GM12878 (cell line): ENCODE results near the gene ST7. TPM values are rescaled to one million over a fixed set of nuclear protein-coding genes. Genes with fewer than 3 reads are reported as not detected.

ENCODE experiments used
- ATAC-seq: fragments of 200-7000 bp; cut with Tn5 transposase; 3 replicates; pipeline ENCODE4 v1.9.1; 2020; ENCODE audit warnings: mild to moderate bottlenecking, moderate library complexity
- BruUV-seq: library from RNA; stranded (reverse); fragments of 400-500 nt; replicated peaks from 2 replicates; lab custom pipeline; 2021; lab: Mats Ljungman, UMichigan
- CTCF ChIA-PET: fragments of 300-600 bp; sonication (Branson Sonifier 250); formaldehyde crosslinking; extraction: SDS; loops from one replicate; lab custom pipeline; 2021; ENCODE audit warnings: inconsistent platforms; lab: Yijun Ruan, JAX
- POLR2A ChIA-PET: fragments of 350-600 bp; formaldehyde crosslinking; extraction: SDS; loops from one replicate; lab custom pipeline; 2021; ENCODE audit warnings: inconsistent platforms; lab: Charles Lee
- RAD21 ChIA-PET: fragments of 300-600 bp; sonication (Branson Sonifier 250); formaldehyde crosslinking; loops from one replicate; lab custom pipeline; 2023; ENCODE audit warnings: antibody characterized with exemption; ENCODE audit not compliant: unreplicated experiment; lab: Charles Lee
- SMC1A ChIA-PET: fragments of 300-600 bp; sonication (Branson Sonifier 250); formaldehyde crosslinking; loops from one replicate; lab custom pipeline; 2023; ENCODE audit not compliant: unreplicated experiment, uncharacterized antibody; lab: Charles Lee
- DNase-seq: peaks from one replicate; pipeline ENCODE4 v3.0.0-alpha.2; 2011; ENCODE audit warnings: low read depth, low spot score
- FAIRE-seq: peaks from 3 replicates; lab custom pipeline; 2011; peaks lifted over from hg19 to GRCh38; lab: Jason Lieb, UNC
- H2AFZ ChIP-seq: 2 replicates; pipeline ENCODE4 v1.6.0; 2011; ENCODE audit warnings: low read depth, low read length, control low read depth; ENCODE audit not compliant: control insufficient read depth
- H3K27ac ChIP-seq: 2 replicates; pipeline ENCODE4 v1.5.1; 2011; ENCODE audit warnings: control low read depth; ENCODE audit not compliant: control insufficient read depth, insufficient read depth
- H3K27me3 ChIP-seq, 2 experiments: replicated peaks in 1 of 2; 2 replicates each; pipeline versions ENCODE4 v1.6.0 to v1.6.1; 2011; ENCODE audit warnings: low read length in 1 of 2; ENCODE audit not compliant: control insufficient read depth in 2 of 2, insufficient read depth in 2 of 2
- H3K36me3 ChIP-seq, 2 experiments: 2 replicates each; pipeline ENCODE4 v1.5.1; 2011; ENCODE audit warnings: low read length in 1 of 2; ENCODE audit not compliant: control insufficient read depth in 2 of 2, insufficient read depth in 2 of 2
- H3K4me1 ChIP-seq: 2 replicates; pipeline ENCODE4 v1.6.1; 2011; ENCODE audit warnings: mild to moderate bottlenecking, low read length, moderate library complexity, mixed read lengths; ENCODE audit not compliant: control insufficient read depth, insufficient read depth
- H3K4me2 ChIP-seq: 2 replicates; pipeline ENCODE4 v1.6.0; 2011; ENCODE audit warnings: control low read depth; ENCODE audit not compliant: control insufficient read depth, insufficient read depth
- H3K4me3 ChIP-seq: fragments of 200-600 bp; sonication (generic); 2 replicates; pipeline ENCODE4 v1.5.1; 2016
- H3K79me2 ChIP-seq: 2 replicates; pipeline ENCODE4 v1.6.0; 2011; ENCODE audit warnings: low read length; ENCODE audit not compliant: control insufficient read depth, insufficient read depth
- H3K9ac ChIP-seq: 2 replicates; pipeline ENCODE4 v1.8.0; 2011; ENCODE audit warnings: low read length, control low read depth, mixed read lengths; ENCODE audit not compliant: control insufficient read depth, insufficient read depth
- H3K9me3 ChIP-seq: replicated peaks from 3 replicates; pipeline ENCODE4 v1.5.1; 2011; ENCODE audit warnings: mild to moderate bottlenecking, low read length; ENCODE audit not compliant: control insufficient read depth, insufficient read depth
- H4K20me1 ChIP-seq: 2 replicates; pipeline ENCODE4 v1.6.0; 2011; ENCODE audit not compliant: control insufficient read depth, insufficient read depth
- IKZF1 ChIP-seq: fragments of 450-650 bp; conservative IDR thresholded peaks from 2 replicates; pipeline ENCODE4 v1.6.1; 2017; ENCODE audit warnings: antibody characterized with exemption, mild to moderate bottlenecking
- LARP7 ChIP-seq: fragments of 450-650 bp; IDR thresholded peaks from 2 replicates; pipeline ENCODE4 v1.6.1; 2017; ENCODE audit warnings: mild to moderate bottlenecking
- MYB ChIP-seq: fragments of 150-350 bp; IDR thresholded peaks from 2 replicates; pipeline ENCODE4 v1.6.1; 2014; ENCODE audit warnings: mild to moderate bottlenecking, low read depth, low read length, borderline replicate concordance
- RBBP5 ChIP-seq: fragments of 200-600 bp; sonication (generic); conservative IDR thresholded peaks from 2 replicates; pipeline ENCODE4 v1.6.1; 2016
- in situ Hi-C: fragments of 300-500 bp; cut with MboI; formaldehyde crosslinking; loops from 9 replicates; pipeline ENCODE4 v1.14.3; 2018; ENCODE audit warnings: mixed read lengths
- intact Hi-C: fragments of 100-400 bp; cut with micrococcal nuclease; formaldehyde crosslinking; loops from one replicate; pipeline ENCODE4 v1.14.2; 2022; ENCODE audit not compliant: unreplicated experiment
- polyA plus RNA-seq, 11 experiments: library from polyadenylated mRNA; depleted of rRNA in 4 of 11; unstranded in 6 of 11; stranded (reverse) in 5 of 11; fragments of >200 nt; fragmentation: Nextera tagmentation in 4 of 11; fragmentation: Illumina TruSeq in 1 of 11; extraction: Ambion mirVana in 4 of 11; extraction: Trizol in 1 of 11; gene quantifications; 1 replicate in 1 of 11; 2 replicates in 10 of 11; pipeline versions ENCODE4 v1.2.1 to v1.2.3, GENCODE V29; 2011 to 2016; ENCODE audit warnings: inconsistent platforms in 2 of 11, missing spikeins in 2 of 11, low read depth in 1 of 11
- total RNA-seq, 4 experiments: library from RNA; depleted of rRNA in 3 of 4; stranded (reverse); fragments of >200 nt in 3 of 4; fragmentation: Illumina TruSeq in 1 of 4; extraction: Trizol in 1 of 4; gene quantifications; 2 replicates each; pipeline versions ENCODE4 v1.2.1 to v1.2.3, GENCODE V29; 2013 to 2021
- TF ChIP-seq, protein P1 (sequence below): fragments of 450-650 bp; formaldehyde crosslinking; IDR thresholded peaks from 2 replicates; pipeline ENCODE4 v1.5.0; 2022; ENCODE audit warnings: mild to moderate bottlenecking, missing genetic modification characterization
- TF ChIP-seq, protein P2 (sequence below): fragments of 450-650 bp; IDR thresholded peaks from 2 replicates; pipeline ENCODE4 v1.6.1; 2018; ENCODE audit warnings: mild to moderate bottlenecking, low read depth, moderate library complexity; ENCODE audit not compliant: partially characterized antibody

ST7 gene
- total and polyA plus RNA-seq, 10 of the 15 experiments (the other 5 are each of a cell fraction or from before 2014, with no cell fraction given) = 27.7 to 76.4 (median 53.6) TPM

DNA sequence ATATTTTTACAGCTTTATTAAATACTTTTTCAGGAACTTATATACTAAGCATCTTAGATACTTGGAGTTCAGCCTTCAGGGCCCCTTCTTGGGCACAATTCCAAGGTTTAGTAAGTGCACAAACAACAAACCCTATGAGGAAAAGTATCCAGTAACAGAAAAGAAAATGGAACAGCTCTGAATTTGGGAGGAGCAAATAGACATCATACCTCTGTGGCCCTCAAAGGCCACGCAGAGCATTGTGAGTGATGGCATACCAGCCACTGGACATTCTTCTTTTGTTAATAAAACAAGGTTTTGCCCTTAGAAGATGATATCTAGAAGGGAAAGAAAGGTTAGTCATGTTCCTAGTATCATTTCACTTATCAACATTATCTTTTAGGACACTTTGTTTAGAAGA lies 46.0 kb downstream of the ST7 start (continued):
- no peak for TF ChIP-seq RBBP5
- TF ChIP-seq, all 136 proteins: peak for 0

DNA sequence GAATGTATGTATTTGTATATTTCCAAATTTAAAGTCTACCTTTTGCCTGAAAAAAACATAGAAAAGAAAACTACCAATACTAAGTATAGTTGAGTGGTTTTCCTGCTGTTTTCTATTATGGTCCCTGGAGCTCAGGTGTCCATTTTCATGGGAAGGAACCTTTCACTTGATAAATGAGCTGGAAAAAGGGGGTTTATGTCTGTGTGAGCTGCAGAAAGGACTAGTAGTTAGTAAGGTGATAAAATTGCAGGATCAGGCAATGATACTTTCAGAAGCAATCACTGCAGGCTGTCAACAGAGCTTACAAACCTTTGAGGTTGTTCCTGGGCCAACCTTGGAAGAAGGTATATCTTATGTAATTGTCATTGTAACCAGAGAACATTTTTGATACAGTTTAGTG lies 48.0 kb downstream of the ST7 start:
- no peak overlapping the region for H3K4me2 ChIP-seq
- BruUV-seq = no TSS peak
- ChIA-PET RAD21 (no interaction called here), CTCF (interaction anchor here (1.5 to 4.5 kb wide), 3 partner anchors 12 to 125 kb away, joined by 6 to 19 read pairs (median 16); no protein-coding TSS in a partner anchor), POLR2A (no interaction called here), SMC1A (interaction anchor here (0.5 to 5.7 kb wide), 4 partner anchors 9 to 121 kb away, joined by 3 to 54 read pairs (median 4); no protein-coding TSS in a partner anchor)
- TF ChIP-seq MYB (no peak), IKZF1 (no peak), LARP7 (no peak)
- TF ChIP-seq, protein P1, sequence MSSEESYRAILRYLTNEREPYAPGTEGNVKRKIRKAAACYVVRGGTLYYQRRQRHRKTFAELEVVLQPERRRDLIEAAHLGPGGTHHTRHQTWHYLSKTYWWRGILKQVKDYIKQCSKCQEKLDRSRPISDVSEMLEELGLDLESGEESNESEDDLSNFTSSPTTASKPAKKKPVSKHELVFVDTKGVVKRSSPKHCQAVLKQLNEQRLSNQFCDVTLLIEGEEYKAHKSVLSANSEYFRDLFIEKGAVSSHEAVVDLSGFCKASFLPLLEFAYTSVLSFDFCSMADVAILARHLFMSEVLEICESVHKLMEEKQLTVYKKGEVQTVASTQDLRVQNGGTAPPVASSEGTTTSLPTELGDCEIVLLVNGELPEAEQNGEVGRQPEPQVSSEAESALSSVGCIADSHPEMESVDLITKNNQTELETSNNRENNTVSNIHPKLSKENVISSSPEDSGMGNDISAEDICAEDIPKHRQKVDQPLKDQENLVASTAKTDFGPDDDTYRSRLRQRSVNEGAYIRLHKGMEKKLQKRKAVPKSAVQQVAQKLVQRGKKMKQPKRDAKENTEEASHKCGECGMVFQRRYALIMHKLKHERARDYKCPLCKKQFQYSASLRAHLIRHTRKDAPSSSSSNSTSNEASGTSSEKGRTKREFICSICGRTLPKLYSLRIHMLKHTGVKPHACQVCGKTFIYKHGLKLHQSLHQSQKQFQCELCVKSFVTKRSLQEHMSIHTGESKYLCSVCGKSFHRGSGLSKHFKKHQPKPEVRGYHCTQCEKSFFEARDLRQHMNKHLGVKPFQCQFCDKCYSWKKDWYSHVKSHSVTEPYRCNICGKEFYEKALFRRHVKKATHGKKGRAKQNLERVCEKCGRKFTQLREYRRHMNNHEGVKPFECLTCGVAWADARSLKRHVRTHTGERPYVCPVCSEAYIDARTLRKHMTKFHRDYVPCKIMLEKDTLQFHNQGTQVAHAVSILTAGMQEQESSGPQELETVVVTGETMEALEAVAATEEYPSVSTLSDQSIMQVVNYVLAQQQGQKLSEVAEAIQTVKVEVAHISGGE (CRISPR knock-in tag) = no peak
- TF ChIP-seq, protein P2, sequence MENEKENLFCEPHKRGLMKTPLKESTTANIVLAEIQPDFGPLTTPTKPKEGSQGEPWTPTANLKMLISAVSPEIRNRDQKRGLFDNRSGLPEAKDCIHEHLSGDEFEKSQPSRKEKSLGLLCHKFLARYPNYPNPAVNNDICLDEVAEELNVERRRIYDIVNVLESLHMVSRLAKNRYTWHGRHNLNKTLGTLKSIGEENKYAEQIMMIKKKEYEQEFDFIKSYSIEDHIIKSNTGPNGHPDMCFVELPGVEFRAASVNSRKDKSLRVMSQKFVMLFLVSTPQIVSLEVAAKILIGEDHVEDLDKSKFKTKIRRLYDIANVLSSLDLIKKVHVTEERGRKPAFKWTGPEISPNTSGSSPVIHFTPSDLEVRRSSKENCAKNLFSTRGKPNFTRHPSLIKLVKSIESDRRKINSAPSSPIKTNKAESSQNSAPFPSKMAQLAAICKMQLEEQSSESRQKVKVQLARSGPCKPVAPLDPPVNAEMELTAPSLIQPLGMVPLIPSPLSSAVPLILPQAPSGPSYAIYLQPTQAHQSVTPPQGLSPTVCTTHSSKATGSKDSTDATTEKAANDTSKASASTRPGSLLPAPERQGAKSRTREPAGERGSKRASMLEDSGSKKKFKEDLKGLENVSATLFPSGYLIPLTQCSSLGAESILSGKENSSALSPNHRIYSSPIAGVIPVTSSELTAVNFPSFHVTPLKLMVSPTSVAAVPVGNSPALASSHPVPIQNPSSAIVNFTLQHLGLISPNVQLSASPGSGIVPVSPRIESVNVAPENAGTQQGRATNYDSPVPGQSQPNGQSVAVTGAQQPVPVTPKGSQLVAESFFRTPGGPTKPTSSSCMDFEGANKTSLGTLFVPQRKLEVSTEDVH = no peak
- H3K4me1 ChIP-seq = no peaks in the 10 kb centered on the region
- intact Hi-C loops (no loop called here), in situ Hi-C loops (no loop called here)
- FAIRE-seq (no peak), DNase-seq (no peak), ATAC-seq (no peak)
- no peaks in the 10 kb centered on the region for H3K36me3 ChIP-seq
- no peak overlapping the region for H3K27ac ChIP-seq
- no peaks in the 10 kb centered on the region; the same call in 2 of the 3 replicates for H3K9me3 ChIP-seq
- H3K4me3 ChIP-seq = no peak overlapping the region
- peaks cover 8% of the 10 kb centered on the region for H3K79me2 ChIP-seq
- H3K9ac ChIP-seq = no peak overlapping the region
- no peak overlapping the region for H2AFZ ChIP-seq
- H3K27me3 ChIP-seq = no peaks in the 10 kb centered on the region
- no peaks in the 10 kb centered on the region for H4K20me1 ChIP-seq
